Fibroblast of skin of left biceps (primary cell): ENCODE results near the gene EVA1A.
"Not testable (repeated sequence)": the region's sequence is repeated elsewhere in the genome, so short reads cannot be mapped to it uniquely, and the experiment has no call there.

Experiments used
- DNase-seq, 2 experiments: peaks; one replicate each; pipeline ENCODE4 v3.0.0-alpha.2; 2013; ENCODE audit warnings: low read depth in 2 of 2

The EVA1A gene

DNA sequence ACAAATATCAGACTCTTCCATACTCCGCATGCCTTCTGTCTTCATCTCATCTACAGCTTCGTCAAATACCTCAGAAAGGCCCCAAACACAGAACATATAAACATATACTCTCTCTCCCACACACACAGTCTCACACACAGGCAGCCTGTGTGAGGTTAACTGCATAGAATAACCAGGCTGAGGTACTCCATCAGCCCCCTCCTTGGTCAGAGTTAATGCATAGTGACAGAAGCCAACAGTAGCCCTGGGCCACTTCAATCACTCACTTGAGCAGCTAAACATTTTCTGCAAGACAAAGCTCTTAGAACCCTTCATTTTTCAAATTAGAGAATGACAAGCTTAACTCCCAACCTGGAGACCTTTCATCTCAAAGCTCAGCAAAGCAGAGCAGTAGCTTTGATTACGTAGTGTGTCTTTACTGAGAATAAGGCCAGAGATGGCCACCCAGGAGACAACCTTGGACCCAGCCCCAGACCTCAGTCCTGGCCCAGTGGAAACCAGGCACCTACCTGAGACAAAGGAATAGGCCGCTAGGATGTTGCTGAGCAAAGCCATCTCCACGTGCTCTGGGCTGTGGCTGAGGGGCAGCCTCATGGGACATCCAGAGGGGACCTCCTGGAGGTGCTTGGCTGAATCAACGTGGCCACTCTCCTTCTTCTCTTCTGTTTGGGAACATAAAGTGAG lies 43.0 kb downstream of the EVA1A start:
- no peak for DNase-seq

DNA sequence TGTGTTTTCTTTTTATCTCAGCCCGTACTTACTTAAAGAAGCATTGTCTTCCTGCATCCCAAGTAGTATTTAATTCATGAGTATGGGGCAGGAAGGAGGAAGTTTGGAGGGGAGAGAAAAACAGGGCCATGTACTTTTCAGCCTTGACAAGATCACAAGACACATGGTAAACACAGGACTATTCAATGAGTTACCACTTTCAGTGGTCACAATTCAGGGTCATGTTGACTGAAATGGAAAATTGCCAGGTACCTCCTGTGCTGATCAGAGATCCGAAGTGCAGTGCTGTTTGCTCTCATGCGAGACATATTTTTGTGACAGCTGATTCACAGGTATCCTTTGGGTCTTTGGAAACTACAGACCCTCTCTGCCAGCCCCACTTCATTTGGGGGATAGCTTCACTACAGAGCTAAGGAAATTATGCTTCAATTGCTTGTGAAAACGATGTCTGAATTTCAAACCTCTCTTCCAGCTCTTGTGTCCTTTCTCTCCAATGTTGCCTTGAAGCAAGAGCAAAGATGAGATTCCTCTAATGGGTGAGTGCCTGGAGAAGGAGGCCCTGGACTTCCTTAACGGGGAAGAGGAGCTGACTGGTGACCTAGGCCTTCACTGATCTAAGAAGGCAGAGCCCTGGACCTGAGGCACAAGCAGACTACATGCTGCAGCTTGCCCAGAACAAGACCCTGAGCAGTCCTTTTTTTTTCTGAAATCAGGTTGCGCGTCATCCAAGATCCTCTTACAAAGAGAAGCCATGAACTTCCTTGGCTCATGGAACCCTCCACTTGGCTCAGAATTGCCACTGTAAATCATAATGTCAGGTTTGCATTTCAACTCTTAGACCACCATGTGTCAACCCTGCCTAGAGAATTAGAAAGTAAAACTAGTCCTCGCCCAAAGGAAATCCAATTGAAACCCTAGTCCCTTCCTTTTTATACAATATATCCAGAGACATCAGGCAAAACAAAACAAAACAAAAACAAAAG lies 44.1 kb downstream of the EVA1A start:
- DNase-seq = no peak

DNA sequence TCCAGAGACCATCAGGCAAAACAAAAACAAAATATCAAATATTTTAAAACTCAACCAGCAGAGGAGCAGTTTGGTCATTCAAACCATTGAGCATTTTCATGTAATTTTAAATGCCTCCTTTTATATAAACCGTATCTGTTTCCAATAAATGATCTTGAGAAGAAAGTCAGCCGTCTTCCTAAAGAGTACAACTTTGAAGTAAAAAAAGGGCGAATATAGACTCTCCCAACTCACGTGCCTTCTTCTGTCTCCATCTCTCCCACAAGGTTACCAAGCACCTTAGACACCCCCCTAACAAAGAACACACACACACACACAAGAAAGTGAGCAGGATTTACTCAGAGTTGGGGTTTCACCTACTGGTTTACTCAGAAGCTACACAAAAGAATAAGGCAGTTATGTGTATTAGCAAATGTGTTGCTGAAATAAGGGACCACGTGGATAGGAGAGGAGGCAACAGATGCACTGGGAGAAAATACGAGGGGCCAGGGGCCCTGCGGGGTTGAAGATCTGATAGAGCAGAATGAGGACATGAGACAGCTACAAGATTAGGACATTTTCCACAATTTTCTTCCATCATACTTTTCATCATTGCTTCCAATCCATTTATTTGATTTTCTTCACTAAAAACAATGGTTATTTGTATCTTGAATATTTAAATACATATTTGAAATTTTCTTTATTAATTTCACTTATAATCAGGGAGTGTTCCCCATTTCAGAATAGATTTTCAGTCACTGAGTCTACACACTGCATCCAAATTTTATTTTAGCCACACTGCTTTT lies 45.0 kb downstream of the EVA1A start:
- DNase-seq = no peak

DNA sequence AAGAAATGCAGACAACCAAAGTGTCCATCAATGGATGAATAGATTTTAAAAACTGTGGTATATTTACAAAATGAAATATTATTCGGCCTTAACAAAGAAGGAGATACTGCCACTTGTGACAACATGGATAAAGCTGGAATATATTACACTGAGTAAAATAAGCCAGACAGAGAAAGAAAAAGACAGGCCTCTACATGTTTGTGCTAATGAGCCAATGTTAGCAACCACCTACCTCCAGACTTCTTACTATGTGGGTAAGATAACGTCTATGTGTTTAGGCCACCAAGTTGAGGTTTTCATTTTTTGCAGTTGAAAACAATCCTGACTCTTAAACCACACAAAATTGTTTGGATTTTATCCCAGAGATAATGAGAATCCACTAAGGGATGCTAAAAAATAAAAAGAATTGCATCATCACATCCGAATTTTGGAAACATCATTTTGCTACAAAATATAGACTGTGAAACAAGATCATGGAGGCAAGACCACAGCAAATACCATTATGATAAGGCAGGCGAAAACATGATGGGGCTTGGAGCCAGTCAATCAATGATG lies 47.0 kb downstream of the EVA1A start:
- no peak for DNase-seq

DNA sequence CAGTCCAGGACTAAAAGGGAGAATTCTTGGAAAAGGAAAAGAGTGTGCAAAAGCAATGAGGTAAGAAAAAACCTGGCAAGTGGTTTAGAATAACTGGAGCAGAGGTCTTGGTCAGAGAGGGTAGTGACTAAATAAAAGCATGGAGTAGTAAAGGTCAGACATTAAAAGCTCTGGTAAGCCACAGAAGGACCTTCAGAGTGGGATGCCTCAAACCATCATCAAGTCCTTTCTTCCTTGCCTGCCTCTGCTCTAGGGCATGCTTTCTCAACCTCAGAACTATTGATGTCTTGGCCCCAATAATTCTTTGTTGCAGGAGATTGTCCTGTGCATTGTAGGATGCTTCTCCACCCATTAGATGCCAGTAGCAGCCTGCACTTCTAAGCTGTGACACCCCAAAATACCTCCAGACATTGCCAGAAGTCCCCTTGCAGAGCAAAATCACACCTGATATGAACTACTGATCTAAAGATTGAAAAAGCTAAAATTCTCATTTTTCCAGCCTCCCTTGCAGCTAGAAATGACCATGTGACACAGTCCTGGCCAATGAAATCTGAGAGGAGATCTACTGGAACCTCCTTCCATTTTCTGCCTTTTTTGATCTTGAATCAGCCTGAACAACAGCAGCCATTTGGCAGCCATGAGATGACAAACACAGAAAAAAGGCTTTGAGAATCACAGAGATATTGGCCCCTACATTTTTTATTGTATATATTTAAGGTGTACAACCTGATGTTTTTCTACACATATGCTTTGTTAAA lies 48.1 kb downstream of the EVA1A start:
- no peak for DNase-seq

DNA sequence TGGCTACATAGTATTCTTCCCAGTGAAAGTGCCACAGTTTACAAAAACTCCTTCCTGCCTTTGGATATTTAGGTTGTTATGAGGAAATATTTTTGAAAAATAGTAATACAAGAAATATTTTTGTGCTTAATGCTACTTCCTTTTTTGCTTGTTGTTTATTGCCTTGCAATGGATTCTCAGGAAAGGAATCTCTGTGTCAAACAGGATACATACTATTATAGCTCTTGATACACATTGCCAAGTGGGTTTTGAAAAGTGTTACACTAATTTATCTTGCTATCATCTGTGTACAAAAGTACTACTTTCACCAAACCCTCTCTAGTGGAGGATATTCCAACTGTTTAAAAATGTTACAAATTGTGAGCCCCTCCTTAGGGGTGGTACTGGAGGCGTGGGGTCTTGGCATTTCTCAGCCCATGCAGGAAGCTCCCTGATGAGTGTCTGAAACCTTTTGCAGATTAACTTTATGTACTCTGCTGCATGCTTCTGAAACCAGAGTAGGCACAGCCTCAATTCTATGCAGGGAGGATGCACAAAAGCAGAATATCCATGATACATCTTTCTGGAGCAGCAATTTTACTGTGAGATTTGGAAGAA lies 54.5 kb downstream of the EVA1A start:
- DNase-seq = no peak

DNA sequence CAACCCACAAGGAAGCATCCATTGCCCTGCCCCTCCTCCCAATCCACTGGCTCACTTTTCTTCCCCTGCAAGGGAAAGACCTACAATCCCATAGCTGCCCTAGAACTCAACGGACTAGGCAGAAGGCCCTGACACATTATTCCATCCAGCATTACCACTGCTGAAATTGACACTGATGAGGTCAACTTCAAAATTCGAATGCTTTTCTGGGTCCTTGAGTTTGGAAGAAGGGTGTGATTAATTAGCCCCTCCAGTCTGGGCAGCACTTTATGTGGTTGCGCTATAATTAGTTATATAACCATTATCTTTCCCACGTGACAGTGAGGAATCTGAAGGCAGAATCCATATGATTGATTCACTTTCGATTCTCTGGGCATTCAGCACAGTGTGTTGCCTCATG lies 55.7 kb downstream of the EVA1A start:
- no peak for DNase-seq

DNA sequence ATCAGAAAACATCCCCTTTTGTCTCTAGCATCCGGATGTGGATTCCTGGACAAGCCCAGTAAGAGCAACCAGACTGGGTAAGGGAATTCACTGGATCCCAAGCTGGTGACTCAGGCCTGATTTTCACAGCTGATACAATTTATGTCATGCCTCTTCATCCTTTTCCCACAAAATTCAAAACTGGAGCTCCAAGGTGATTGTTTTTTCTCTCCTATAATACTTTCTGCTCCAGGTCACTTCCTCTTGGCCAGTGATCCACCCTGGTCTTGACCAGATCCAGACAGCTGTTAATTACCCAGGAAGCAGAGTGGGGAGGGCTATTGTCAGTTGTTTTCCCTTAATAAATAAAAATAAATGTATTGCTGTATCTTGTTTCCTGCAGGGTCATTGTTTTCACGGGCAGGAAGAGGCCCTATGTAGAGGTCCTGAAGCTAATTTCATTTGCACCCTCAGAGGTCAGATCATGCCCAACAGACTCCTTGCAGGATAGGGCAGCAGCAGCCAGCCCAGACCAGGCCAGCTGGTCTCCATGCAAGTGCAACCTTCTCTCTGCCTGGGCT lies 57.6 kb downstream of the EVA1A start:
- peak; percentile 27 to 33 for DNase-seq

DNA sequence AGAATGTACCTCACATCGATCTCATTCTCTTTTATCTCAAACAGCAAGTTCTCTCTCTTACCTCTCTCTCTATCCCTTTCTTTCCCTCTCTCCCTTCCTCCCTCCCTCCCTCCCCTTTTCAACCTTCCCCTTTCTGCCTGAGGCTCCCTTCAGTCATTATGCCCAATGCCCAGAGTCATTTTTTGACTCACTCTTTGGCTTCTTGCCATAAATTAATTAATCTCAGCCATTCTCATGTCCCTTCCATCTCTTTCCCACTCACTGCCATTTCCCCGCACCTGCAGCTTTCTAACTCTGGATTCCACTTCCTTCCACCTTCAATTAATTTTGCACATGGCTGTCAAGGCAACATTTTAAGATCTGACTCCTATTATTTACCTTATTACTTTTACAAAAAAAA lies 60.1 kb downstream of the EVA1A start:
- no peak for DNase-seq

DNA sequence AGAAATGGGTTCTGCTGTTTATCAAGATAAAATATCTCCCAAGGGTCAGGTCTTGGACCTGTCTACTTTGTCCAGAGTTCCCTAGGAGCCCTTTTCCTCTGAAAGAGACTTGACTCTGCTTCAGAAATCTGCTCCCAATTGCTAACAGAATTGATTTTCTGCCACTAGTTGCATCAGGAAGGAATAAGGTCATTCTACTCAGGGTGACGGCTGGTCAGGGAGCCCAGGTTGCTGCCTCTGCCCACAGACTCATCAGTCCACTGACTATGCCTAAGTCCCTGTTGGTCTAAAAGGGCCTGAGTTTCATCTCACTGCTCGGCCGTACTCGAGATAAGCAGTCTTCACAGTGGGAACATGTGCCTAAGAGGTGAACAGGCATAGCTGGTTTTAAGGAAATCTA lies 61.2 kb downstream of the EVA1A start:
- no peak for DNase-seq

DNA sequence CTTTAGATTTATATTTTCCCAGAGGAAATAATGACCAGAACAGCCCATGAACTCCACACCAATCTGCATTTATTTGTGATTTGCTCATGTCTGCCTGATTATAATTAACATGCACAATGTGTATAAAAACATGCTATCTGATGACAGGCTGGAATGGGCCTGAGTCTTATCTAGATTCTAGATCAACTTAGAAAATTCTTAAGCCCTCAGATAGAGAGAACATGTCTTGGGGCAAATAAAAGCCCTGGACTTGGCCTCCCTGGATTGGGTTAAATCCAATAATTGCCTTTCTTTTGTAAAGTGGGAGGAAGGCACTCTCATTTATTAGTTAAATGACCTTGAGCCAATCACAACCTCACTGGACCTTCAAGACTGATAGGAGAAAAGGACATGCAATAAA lies 61.8 kb downstream of the EVA1A start:
- DNase-seq = no peak

DNA sequence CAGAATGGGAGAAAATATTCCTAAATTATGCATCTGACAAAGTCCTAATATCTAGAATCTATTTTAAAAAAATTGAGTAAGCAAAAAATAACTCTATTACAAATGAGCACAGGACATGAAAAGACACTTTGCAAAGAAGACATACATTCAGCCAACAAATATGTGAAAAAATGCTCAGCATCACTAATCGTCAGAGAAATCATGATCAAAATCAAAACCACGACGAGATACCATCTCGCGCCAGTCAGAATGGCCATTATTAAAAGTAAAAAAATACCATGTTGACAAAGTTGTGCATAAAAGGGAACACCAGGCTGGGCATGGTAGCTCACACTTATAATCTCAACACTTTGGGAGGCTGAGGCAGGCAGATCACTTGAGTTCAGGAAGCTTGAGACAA lies 63.5 kb downstream of the EVA1A start:
- DNase-seq = no peak

DNA sequence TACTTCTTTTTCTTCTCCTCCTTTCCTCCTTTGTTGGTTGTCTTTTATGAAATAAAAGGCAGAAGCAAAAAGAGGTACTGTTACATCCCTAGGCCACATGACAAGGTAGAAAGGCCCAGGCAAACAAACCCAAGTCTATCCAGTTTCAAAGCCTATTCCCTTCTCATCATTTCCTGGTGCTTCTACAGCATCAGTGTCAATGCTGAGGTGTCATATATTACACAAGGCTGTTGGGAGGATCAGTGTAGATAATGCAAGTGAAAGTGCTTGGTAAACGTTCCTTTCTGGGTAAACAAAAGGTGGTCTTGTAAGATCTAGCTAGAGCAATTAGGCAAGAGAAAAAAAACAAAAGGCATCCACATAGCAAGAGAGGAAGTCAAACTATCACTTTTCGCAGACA lies 64.9 kb downstream of the EVA1A start:
- no peak for DNase-seq

DNA sequence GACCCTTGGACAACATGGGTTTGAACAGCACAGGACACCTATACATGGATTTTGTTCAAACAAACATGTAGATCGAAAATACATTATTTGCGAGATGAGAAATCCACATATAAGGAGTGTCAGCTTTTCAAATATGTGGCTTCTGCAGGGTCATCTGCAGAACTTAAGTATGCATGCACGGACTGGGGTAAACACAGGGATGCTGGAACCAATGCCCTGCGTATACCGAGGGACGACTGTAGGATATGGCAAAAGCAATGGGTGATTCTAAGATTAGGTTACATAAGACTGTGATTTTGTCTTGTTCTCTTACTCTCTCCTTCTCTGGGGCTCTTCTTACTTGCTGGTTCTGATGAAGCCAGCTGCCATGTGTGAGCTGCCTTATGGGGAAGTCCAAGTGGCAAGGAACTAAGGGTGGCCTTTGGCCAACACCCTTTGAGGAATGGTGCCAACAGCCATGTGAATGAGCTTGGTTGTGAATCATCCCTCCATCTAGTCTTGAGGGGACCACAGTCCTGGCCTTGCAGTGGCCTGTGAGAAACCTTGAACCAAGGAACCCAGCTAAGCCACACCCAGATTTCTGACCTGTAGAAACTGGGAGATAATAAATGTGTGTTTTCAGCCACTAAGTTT lies 66.5 kb downstream of the EVA1A start:
- DNase-seq = no peak

DNA sequence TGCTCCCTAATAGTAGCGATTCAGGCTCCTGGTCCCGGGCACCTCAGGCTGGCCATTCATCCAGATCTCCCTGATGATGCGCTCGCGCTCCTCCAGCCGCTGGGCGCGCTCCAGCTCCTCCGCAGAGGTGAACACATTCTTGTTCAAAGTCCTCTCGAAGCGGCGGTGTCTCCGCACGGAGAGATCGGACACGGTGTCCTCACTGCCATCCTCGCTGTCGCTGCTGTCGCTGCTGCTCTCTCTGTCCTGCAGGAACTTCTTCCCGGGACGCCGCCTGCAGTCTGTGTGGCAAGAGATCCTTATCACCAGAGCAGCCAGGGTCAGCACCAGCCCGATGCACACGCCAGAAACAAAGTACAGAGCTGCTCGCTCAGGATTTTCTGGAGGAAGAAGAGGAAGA lies 67.5 kb downstream of the EVA1A start:
- no peak for DNase-seq

DNA sequence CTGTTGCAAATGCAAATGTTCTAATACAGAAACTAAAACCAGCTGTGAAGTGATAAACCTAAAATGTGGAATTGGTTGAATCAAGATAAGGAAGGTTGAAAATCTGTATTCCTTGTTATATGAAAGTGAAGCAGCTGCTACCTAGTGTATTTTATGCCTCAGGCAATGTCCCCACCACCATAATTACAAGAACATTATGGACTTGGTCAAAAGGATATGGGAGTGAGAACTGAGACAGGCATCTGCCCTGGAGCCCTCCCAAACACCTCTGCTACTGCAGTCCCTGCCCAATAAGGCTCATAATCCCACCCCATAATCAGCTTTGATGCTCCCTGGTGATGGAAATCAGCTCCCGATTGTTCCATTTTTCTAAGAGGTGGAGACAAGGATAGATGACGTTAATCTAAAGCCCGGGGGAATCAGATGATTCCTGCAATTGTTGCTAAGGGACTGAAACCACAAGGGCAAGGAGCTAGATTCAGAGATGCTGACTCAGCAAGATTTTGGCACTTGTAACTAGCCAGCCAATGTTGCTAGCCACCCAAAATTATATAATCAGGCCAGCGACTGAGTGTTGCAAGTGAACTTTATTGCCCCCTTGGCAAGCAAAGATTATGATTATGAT lies 69.5 kb downstream of the EVA1A start:
- DNase-seq = no peak

DNA sequence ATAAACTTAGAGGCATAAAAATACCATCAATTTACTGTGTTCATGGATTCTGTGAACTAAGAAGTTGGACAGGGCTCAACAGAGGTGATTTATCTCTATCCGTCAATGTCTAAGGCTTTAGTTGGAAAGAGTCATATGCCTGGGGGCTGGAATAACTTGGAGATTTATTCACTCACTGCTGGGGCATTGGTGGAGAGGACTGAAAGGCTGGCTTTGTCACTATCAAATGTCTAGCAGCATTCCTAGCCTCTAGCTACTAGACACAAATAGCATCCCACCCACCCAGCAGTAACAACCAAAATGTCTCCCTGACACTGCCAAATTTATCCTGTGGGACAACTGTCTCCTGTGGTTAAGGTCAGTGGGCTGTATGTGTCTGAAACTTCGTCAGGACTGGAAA lies 71.0 kb downstream of the EVA1A start:
- DNase-seq = no peak

DNA sequence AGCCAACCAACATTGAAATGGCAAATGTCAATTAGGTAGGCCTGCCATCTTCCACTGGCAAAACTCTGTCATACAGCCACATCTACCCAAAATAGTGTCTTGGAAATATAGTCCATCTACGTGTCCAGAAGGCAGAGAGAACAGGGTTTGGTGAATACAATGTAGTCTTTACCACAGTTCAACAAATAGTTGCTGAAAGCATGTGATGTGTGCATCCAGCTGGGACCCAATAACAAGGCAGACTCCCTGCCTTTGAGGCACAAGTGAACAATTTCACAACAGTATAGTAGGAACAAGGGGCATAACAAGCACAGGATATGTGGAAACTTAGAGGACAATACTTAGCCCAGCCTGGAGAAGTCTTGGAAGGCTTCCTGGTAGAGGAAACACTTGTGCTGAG lies 72.6 kb downstream of the EVA1A start:
- DNase-seq = no peak

DNA sequence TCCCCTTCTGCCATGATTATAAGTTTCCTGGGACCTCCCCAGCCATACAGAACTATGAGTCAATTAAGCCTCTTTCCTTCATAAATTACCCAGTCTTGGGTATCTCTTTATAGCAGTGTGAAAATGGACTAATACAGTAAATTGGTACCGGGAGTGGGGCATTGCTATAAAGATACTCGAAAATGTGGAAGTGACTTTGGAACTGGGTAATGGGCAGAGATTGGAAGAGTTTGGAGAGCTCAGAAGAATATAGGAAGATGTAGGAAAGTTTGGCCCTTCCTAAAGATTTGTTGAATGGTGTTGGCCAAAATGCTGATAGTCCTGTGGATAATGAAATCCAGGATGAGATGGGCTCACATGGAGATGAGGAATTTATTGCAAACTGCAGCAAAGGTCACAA lies 74.0 kb downstream of the EVA1A start:
- not testable (repeated sequence) for DNase-seq

DNA sequence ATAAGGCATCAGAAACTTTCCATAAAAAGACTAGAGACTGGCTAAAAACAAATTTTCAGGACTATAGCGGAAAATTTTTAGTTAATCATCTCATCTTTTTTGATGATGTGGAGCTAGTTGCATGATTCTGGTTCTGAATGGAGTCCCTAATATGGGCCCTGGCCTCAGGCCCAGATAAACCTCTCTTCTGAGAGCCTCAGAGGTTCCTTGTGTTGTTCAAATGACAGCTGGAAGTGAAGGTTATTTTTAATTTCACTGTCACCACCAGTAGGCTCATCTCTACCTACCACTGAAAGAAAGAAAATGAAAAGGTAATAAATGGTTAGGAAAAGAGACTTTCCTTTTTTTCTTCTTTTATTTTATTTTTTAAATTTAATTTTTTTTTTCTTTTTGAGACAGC lies 75.9 kb downstream of the EVA1A start:
- no peak for DNase-seq
